Ecto neural progenitor cell (in vitro differentiated cells): ENCODE results near the gene DHX16.

ENCODE experiments used
- DNase-seq: peaks from one replicate; pipeline ENCODE4 v3.0.0-alpha.2; 2018; ENCODE audit warnings: low spot score

Gene DHX16

DNA sequence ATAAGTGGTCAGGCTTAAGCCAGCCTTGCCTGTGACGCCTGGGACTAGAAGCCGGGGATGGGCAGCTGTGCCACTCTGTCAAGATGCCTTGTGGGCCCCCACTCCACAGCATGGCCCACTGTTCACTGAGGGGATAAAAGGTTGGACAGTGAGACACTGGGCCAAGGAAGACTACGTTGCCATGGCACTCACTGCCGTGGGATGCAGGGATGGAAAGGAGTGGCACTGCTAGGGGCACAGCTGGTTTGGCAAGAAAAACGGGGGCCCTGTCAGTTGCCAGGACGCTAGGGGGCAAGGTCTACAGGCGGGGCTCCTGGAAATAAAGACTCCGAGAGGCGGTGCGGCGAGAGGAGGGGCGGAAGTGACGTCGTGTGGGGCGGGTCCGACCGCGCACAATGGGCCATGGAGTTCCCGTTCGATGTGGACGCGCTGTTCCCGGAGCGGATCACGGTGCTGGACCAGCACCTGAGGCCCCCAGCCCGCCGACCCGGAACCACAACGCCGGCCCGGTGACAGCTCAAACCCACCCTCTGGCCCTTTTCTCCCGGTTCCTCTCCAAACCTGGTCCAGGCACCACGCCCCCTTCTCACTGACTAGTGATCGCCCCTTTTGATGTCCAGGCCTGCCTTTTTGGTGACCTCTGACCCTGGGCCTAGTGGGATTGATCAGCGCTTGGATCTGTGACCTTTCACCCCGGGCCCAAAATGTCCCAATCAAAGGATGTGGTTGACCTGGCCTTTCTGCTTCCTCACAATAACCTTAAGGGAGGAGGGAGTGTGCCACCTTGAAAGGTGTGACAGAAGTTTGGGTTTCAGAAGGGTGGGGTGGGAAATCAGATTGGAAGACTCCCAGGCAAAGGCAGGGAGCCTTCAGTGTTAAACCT, 46.1 kb downstream of the DHX16 start, which contains the start of gene ATAT1:
TSS of gene ATAT1 (plus strand) at position 391 of the 883 bp plus-strand sequence.
- peak; percentile 88 for DNase-seq

DNA sequence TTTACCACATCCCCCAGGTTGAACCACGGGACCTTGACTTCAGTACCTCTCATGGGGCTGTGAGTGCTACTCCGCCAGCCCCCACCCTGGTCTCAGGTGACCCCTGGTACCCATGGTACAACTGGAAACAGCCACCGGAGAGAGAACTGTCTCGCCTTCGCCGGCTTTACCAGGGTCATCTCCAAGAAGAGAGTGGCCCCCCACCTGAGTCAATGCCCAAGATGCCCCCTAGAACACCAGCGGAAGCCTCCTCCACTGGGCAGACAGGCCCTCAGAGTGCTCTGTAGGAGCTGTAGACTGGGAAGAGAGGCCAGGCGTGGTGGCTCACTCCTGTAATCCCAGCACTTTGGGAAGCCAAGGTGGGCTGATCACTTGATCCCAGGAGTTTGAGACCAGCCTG, 47.3 kb downstream of the DHX16 start:
- no peak for DNase-seq

DNA sequence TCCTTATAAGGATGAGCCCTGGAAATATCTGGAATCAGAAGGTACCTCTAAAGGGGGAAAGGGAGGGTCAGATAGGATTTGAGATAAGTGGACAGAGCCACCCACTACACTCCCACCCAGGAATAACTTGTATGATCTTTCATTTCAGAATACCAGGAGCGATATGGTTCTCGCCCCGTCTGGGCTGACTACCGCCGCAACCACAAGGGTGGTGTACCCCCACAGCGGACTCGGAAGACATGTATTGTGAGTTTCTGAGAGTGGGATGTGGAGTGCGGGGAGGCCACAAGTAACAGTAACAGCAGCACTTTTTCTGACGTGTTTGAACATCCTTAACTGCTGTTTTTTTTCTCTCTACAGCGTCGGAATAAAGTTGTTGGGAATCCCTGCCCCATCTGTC, 53.2 kb downstream of the DHX16 start:
- no peak for DNase-seq

DNA sequence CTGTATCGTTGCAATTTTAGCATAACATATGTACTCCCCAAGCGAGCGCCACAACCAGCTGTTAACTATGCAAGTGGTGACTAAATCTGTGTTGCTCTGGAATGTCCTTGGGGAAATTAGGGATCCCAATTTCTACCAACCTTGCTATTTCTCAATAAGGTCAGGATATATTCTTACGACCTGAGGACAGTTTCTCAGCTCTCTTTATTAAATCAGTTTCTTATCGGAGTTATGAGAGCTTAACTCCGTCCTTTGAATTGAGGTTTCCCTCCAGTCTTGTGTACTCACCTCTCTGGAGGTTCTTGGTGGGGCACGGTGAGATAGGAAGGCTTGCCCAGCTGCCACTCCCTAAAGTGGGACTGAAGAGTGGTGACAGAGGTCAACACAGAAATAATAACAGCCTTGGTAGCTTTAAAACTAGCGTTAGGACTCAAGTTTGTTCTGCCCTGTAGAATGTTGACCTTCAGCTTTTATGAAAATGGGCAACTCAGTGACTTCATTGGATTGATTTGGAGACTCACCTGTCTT, 54.5 kb downstream of the DHX16 start:
- DNase-seq: no peak

DNA sequence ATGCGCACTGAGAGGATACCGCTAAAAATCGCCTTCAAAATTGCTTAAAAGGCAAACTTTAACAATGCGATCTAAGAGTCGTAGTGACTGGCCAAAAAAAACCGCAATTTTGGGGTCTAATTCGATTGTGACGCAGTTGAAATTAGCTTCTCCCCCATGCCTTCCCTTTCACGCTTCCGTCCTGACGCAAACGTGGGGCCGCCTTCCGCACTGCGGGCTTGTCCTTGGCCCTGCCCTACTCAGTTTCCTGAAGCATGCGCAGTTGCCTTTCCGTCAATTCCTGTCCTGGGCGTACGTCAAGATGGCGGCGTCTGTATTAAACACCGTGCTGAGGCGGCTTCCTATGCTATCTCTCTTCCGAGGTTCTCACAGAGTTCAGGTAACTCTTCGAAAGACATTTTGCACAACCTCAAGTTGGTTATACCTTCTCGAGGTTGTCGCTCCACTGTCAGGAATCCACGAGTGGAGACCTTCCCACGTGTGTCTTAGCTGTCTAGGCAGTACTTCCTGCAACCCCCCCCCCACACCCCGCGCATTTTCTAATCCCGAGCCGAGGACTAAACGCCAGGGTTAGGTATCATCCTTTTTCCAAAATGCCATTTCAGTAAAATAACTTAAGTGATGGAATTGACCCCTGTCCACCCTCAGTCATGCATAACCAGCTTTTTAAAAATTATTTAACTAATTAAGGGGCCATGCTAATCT, 55.1 kb downstream of the DHX16 start, which contains the start of gene MRPS18B:
TSS of gene MRPS18B (plus strand) at position 276 of the 705 bp plus-strand sequence. CDS start at position 302, 26 bp downstream.
- DNase-seq: peak; percentile 95

DNA sequence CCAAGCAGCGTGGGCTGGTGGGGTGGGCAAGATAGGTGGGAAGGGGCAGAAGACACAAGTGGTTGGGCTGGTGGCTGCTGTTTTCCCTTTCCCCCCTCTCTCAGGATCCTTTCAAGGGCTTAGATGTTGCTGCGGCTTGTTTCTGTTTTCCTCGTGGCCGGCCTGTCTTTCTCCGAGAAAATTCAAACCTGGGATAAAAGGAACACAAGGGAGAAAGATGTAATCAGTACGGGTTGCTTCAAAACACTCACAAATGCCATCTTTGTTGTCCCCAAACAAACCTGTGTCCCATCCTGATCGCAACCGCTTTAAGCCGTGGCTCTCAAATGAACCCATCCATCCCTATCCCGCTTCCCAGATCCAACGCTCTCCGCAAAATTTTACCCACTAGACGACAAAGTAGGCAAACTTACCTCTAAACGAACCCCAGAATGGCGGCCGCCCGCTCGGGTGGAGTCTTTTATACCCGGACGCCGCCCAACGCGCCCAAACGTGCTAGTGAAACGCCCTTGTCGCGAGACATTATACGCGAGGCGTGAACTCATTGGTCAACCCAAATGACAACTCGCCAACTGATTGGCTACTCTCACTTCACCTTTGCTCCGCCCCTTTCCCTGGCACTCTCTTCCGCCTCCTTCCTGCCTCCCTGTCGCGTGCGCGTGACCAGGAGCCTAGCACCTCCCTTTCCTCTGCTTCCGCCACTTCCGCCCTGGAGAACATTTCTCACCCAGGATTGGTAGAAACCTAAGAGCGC, 55.8 kb downstream of the DHX16 start, which contains the start of gene PPP1R10:
TSS of gene PPP1R10 (minus strand) at position 433 of the 754 bp plus-strand sequence. CDS start 7,299 bp downstream, outside the sequence.
- DNase-seq: peak; percentile 99

DNA sequence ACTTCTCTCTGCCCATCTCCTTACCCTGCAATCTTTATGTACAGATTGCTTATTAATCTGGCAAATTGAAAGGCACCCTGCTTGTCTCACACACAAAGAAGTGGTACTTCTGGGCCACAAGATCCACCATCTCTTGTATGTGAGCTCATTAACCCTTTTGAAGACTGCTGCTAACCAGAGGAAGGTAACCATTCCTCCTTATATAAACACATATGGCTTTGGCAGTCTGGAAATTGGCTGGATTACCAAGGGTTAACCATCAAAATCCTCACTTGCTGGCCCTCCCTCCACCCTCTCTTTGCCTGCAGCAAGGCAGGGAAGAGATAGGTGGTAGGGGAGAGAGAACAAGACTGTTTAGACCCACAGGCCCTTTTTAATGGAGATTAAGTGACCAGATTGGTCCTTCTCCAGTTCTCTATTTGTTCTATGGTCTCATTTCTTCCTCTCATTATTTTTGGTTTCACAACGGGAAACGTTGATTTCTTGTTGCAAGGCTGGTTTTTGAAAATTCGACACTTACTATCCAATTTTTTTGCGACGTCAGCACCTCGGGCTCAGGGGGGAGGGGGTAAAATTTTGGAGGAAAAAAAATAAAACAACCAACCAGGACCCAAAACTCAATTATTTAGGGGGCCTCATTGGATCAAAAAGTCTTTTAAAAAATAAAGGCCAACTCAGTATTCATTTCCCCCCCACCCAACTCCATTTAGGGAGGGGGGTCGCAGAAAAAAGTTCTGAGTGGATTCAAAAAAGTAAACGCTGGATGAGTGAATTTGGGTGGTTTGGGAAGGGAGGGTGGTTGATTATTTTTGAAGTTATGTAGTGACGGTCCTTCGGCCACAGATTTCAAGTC, 56.6 kb downstream of the DHX16 start:
- no peak for DNase-seq

DNA sequence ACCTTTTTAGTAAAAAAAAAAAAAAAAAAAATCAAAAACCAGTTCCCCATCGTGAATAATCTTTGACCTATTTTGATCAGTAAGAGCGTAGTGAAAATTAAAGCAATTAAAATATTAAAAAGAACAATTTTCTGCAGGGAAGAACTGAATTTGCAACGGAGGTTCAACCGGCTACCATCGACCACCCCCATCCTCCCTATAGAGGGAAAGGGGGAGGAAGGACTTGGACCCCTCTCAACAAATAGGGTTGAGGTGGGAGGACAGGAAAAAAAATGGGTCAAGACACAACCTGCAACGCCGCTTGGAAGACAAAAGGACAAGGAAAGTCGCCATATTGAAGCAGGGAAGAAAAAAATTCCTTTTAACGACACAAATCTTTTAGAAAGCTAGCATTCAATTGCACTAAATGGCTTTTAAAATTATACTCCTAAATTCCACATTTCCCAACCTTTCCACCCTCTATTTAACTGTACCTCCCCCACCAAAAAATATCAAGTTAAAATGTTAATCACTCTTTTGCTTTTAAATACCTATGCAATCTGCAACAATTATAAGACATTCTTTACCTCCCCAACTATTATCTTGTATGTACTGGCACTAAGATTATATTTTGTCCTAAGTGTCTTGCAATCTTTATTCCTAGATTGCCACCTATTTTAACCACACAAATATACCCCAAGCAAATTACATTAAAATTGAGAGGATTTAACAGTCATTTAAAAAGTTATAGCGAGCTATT, 57.4 kb downstream of the DHX16 start:
- DNase-seq: peak; percentile 56

DNA sequence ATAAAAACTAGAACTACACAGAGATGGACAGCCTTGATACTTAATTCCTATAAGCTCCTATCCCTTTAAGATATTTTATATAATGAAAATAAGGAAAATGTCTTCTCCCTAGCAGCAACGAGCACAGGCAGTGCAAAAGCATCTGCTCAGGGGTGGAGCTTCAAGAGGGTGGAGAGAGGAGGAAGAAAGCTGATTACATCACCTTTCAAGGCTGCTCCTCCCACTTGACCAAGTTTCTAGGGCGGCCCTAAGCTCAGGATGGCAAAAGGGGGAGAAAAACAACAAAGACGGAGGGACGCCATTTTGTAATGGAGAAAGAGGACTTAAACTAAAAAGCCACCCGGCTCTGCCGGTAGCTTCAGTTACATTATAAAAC, 58.0 kb downstream of the DHX16 start:
- peak; percentile 79 for DNase-seq

DNA sequence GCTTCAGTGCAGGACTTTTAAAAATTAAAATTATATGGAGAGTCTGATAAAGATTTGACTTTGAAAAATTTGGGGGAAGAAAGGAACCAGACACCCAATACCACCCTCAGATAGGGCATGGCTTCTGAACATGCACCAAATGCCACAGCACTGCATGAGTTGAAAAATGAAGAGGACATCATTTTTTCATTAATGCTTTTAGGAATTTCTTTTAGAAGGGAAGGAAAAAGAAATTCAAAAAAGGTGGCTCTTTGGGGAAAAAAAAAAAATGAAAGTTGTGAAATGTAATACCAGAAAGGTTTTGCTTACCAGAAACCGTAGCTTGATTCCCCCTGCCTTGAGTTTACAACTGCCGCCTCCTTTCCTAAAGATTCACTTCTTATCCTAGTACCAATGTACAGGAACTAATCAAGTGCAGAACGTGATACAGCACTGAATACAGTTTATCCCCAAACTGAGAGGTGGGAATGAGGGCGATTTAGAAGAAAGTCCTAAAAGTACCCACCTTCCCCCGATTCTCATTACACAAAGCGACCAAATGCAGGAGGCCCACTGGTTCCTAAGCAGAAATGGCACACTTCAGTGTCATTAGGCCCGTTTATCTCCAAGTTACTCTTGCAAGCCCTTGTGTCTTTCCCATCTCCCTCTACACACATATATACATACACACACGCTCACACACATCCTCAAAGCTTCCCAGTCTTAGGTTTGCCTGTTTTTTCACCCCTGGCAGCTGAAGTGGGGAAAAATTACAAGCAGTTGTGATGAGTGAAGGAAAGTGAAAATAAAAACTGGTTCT, 58.6 kb downstream of the DHX16 start:
- no peak for DNase-seq

DNA sequence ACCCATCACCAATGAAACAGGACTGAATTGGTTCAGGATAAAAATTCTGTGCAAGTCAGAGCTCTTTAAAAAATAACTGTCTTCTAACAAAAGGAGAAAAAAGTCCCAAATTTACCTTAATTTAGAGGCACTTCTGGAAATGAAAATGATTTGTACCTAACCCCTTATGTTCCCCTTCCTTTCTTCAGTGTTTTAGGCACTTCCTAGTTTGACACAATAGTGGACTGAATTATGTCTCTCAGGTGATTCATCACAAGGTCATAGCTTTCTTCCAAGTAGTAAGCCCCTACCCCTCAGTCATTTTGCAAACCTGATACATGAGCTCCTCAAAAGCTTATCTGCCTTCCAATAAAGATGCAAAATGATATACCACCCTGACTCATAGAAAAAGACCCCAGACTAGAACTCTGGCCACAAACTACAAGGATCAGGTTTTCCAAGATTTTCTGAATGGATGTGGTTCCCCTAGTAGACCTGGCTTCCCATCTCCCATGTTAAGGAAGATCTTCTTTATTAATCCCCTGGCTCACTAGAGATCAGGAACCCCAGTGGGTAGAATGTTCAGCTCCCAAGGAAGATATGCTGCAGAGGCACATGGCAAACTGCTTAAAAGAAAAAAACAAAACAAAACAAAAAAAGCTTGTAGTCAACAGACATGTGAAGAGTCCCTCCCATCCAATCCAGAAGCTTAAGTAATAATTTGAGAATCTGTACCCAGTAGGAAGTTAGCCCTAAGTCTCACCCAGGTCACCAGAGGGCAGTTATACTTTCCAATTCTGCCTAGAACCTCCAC, 59.4 kb downstream of the DHX16 start:
- DNase-seq: no peak

DNA sequence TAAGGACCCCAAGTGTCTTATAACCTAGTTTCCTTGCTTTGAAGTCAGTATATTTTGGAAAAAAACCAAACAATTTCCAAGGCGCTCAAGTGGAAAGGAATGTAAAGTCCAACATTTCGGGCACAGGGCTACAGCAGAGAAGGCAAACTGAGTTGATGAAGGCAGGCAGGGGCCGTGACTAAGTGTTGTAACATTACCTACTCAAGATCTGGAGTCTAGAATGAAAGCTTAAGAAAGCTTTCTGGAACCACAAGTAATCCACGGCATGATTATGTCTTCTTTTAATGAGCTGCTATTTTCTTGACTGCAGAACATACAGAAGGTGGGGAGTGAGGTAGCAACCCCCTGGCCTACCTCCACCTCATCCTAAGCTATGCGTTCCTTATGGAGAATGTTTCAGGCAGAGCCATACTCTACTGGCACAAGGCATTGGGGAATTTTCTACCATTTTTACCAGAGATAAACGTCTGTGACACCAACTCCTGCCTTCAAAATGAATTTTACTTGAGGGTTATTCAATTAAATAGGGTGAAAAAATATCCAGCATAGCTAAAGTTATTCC, 60.0 kb downstream of the DHX16 start:
- no peak for DNase-seq

DNA sequence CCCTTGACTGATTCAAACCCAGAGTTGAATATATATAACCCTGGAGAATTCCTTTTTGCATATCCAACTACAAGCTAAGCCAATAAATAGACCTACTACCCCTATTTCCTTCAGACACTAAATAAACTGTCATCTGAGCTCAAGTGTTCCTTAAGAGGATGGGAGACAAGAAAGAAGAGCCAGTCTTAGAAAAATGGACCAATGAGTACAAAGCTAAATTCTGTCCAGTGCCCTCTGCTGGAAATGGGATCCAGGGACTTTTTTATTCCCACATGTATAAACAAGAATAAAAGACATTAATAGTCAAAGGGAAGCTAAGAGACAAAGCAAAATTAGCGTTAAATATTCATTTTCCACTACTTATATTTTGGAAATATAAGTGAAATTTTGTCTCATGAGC, 60.6 kb downstream of the DHX16 start:
- DNase-seq: no peak

DNA sequence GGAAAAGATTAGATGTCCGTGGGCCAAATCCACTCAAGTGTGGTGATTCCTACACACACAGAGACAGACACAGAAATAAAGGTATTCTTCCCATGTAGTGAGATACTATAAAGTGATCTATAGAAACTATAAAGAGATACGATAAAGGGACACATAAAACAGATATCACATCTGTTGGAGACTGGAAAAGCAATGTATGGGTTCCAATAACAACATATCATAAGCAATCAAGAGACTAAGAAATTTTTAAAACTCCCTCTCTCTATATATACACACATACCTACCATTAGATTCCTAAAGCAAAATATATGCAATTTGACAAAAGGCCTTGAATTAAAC, 61.0 kb downstream of the DHX16 start:
- no peak for DNase-seq

DNA sequence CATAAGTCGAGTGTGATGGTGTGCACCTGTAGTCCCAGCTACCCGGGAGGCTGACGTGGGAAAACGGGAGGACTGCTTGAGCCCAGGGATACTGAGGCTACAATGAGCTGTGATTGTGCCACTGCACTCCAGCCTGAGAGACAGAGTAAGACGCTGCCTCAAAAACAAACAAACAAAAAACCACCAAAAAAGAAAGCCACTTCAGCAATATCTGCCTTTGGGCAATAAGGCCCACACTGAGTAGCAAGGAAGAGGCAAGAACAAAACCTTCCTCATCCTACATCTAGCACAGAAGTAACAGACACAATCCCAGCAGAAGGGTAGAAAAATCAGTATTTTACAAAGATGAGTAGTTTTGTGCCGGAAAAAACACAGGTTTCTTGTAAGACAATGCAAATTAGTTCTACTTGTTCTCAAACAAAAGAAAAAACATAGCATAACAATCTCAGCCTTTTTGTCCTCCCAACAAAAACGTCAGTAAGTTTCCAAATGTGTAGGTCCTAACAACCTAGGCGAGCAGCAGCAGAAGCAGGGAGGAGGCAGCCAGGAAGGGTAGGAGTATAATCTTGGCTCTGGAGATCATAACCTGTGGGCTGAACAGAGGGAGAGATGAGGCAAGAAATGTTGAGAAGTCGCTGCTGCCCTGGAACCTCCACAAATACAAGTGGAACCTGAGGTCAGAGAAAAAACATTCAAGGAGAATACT, 61.5 kb downstream of the DHX16 start:
- DNase-seq: no peak

DNA sequence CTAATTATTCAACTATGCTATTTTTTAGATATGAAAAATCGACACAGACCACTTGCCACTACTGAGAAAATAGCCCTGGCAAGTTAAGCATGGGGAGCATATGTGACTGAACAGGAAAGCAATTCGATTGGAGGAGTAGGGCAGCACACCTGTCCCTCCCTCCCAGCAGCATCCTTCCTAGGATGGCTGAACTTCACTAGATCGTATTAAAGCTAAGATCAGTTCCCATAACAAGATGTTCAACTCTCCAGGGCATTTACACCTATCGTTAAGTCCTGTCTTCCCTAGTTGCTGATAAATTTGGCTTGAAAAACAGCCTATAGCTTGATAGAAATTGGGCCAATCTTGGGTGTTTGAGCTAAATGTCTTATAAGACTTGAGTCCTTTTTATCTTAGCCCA, 62.7 kb downstream of the DHX16 start:
- DNase-seq: no peak

DNA sequence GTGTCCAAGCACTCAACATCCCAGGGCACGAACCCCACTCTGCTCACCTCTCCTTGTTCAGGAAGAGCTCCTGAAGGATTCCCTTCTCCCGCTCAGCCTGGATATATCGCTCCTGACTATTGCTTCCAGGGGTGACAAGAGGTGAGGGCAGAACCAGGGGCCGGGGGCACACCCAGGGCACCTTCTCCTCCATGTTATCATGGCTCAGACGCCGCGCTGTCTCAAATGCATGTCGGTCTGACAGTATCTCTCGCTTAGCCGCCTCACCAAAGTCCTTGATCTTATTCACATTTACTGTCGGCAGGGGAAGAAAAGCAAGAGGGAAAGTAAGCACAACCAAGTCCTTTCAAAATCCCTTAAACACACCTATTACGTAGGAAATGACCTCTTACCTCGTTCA, 68.8 kb downstream of the DHX16 start:
- no peak for DNase-seq
